Hematopoietic multipotent progenitor cell (in vitro differentiated cells): ENCODE data around the gene ZNF862. TPM values are rescaled to one million over a fixed set of nuclear protein-coding genes. Genes with fewer than 3 reads are reported as not detected.

Source experiments
- DNase-seq, 3 donors: peaks; one replicate each; pipeline ENCODE4 v3.0.0-alpha.2; 2011 to 2015; ENCODE audit warnings: low read depth in 2 of 3, low spot score in 2 of 3
- total RNA-seq: library from RNA; depleted of rRNA; stranded (reverse); fragments of >200 nt; gene quantifications from one replicate; pipeline ENCODE4 v1.2.3, GENCODE V29; 2012

Gene ZNF862
- total RNA-seq, 1 donor: 21.8 TPM

GRCh38 chr7:149839933-149840332 lies 1.8 kb downstream of the ZNF862 start:
- no peak for DNase-seq

- no peak for DNase-seq
These were observed 5.4 kb downstream of the ZNF862 start for GRCh38 chr7:149843566-149843965.

- no peak for DNase-seq
These were observed 6.3 kb downstream of the ZNF862 start for GRCh38 chr7:149844445-149844844.

- no peak for DNase-seq
These were observed 7.2 kb downstream of the ZNF862 start for GRCh38 chr7:149845257-149845980.

GRCh38 chr7:149846021-149846420 lies 7.8 kb downstream of the ZNF862 start:
- DNase-seq: no peak

GRCh38 chr7:149846436-149847046 lies 8.4 kb downstream of the ZNF862 start:
- no peak for DNase-seq

GRCh38 chr7:149849174-149849573 lies 11.0 kb downstream of the ZNF862 start:
- DNase-seq: no peak

GRCh38 chr7:149850007-149850594 lies 11.9 kb downstream of the ZNF862 start:
- DNase-seq: no peak

GRCh38 chr7:149850716-149851115 lies 12.5 kb downstream of the ZNF862 start:
- no peak for DNase-seq

- no peak for DNase-seq
These were observed 13.3 kb downstream of the ZNF862 start for GRCh38 chr7:149851449-149851848.

GRCh38 chr7:149853157-149853556 lies 15.0 kb downstream of the ZNF862 start:
- DNase-seq: no peak

GRCh38 chr7:149854611-149855360 lies 16.6 kb downstream of the ZNF862 start:
- no peak for DNase-seq

- DNase-seq: no peak
These were observed 17.5 kb downstream of the ZNF862 start for GRCh38 chr7:149855361-149856305.

- no peak for DNase-seq
These were observed 18.4 kb downstream of the ZNF862 start for GRCh38 chr7:149856583-149856982.

GRCh38 chr7:149859369-149859768 lies 21.2 kb downstream of the ZNF862 start:
- DNase-seq: no peak

GRCh38 chr7:149859876-149860275 lies 21.7 kb downstream of the ZNF862 start:
- DNase-seq: no peak

GRCh38 chr7:149860821-149861727 lies 22.9 kb downstream of the ZNF862 start:
- peak in 1 of 3 donors; percentile 17 for DNase-seq

- no peak for DNase-seq
These were observed 23.5 kb downstream of the ZNF862 start for GRCh38 chr7:149861728-149862045.

- DNase-seq: no peak
These were observed 24.0 kb downstream of the ZNF862 start for GRCh38 chr7:149862156-149862555.
